IMR-90 (cell line): ENCODE measurements around the gene AGAP2. TPM values are rescaled to one million over a fixed set of nuclear protein-coding genes. Genes with fewer than 3 reads are reported as not detected.

Experiments used
- ATAC-seq: fragments of 200-7000 bp; cut with Tn5 transposase; 2 replicates; pipeline ENCODE4 v1.9.1; 2020; ENCODE audit warnings: low read depth, mild to moderate bottlenecking, moderate library complexity
- BruUV-seq: library from RNA; stranded (reverse); fragments of 400-500 nt; replicated peaks from 2 replicates; lab custom pipeline; 2021; lab: Mats Ljungman, UMichigan
- CTCF ChIA-PET: fragments of 300-600 bp; formaldehyde crosslinking; extraction: SDS; loops from one replicate; lab custom pipeline; 2021; ENCODE audit warnings: antibody characterized with exemption; lab: Yijun Ruan, JAX
- POLR2A ChIA-PET: fragments of 300-600 bp; sonication (Branson Sonifier 250); formaldehyde crosslinking; loops from one replicate; lab custom pipeline; 2022; ENCODE audit warnings: antibody characterized with exemption; ENCODE audit not compliant: unreplicated experiment; lab: Charles Lee
- DNase-seq: peaks from one replicate; pipeline ENCODE4 v3.0.0; 2013
- H2AFZ ChIP-seq: replicated peaks from 2 replicates; pipeline ENCODE3; 2013; ENCODE audit warnings: low read length, mild to moderate bottlenecking; ENCODE audit not compliant: poor library complexity
- H2AK5ac ChIP-seq: 2 replicates; pipeline ENCODE4 v1.6.1; 2013; ENCODE audit warnings: low read depth, low read length, inconsistent platforms
- H2AK9ac ChIP-seq: replicated peaks from 2 replicates; pipeline ENCODE3; 2013; ENCODE audit warnings: mild to moderate bottlenecking, low read depth, low read length, moderate library complexity; ENCODE audit not compliant: poor library complexity
- H2BK120ac ChIP-seq: 2 replicates; pipeline ENCODE4 v1.6.1; 2013; ENCODE audit warnings: low read depth, low read length, inconsistent platforms
- H2BK15ac ChIP-seq: 3 replicates; pipeline ENCODE4 v1.6.1; 2013; ENCODE audit warnings: low read depth, low read length, inconsistent platforms
- H2BK20ac ChIP-seq: 2 replicates; pipeline ENCODE4 v1.6.1; 2013; ENCODE audit warnings: low read depth, mild to moderate bottlenecking, inconsistent platforms, low read length, moderate library complexity
- H2BK5ac ChIP-seq: 2 replicates; pipeline ENCODE4 v1.6.1; 2013; ENCODE audit warnings: mild to moderate bottlenecking, low read depth, low read length, inconsistent platforms; ENCODE audit not compliant: poor library complexity, severe bottlenecking
- H3K14ac ChIP-seq: replicated peaks from 2 replicates; pipeline ENCODE4 v1.6.1; 2013; ENCODE audit warnings: low read depth, low read length, inconsistent platforms
- H3K18ac ChIP-seq: 2 replicates; pipeline ENCODE4 v1.6.1; 2013; ENCODE audit warnings: low read depth, low read length, control low read depth
- H3K23ac ChIP-seq: 2 replicates; pipeline ENCODE4 v1.6.1; 2013; ENCODE audit warnings: low read depth, low read length, inconsistent platforms
- H3K27ac ChIP-seq: 2 replicates; pipeline ENCODE4 v1.5.1; 2013; ENCODE audit warnings: mild to moderate bottlenecking, control low read depth, low read length; ENCODE audit not compliant: insufficient read depth
- H3K27me3 ChIP-seq: 2 replicates; pipeline ENCODE4 v1.6.1; 2013; ENCODE audit warnings: low read length; ENCODE audit not compliant: control insufficient read depth, insufficient read depth
- H3K36me3 ChIP-seq: 2 replicates; pipeline ENCODE4 v1.6.1; 2013; ENCODE audit warnings: low read length, mixed read lengths; ENCODE audit not compliant: control insufficient read depth, insufficient read depth
- H3K4ac ChIP-seq: 2 replicates; pipeline ENCODE4 v1.6.1; 2013; ENCODE audit warnings: low read depth, low read length, inconsistent platforms
- H3K4me1 ChIP-seq: 2 replicates; pipeline ENCODE4 v1.6.1; 2013; ENCODE audit warnings: low read length, mixed read lengths; ENCODE audit not compliant: control insufficient read depth, insufficient read depth
- H3K4me2 ChIP-seq: 2 replicates; pipeline ENCODE4 v1.6.1; 2013; ENCODE audit warnings: low read depth, mild to moderate bottlenecking, control low read depth, low read length, moderate library complexity
- H3K4me3 ChIP-seq: 2 replicates; pipeline ENCODE4 v1.5.1; 2013; ENCODE audit warnings: low read depth, mild to moderate bottlenecking, control low read depth, low read length, moderate library complexity; ENCODE audit not compliant: insufficient read depth
- H3K56ac ChIP-seq: 2 replicates; pipeline ENCODE4 v1.6.1; 2013; ENCODE audit warnings: low read length, inconsistent platforms; ENCODE audit not compliant: insufficient read depth; ENCODE audit errors: extremely low read depth
- H3K79me1 ChIP-seq, 2 experiments: 2 replicates each; pipeline ENCODE4 v1.6.1; 2013; ENCODE audit warnings: low read length in 2 of 2, inconsistent platforms in 1 of 2, low read depth in 1 of 2
- H3K9ac ChIP-seq: 2 replicates; pipeline ENCODE4 v1.6.1; 2013; ENCODE audit warnings: low read depth, low read length, control low read depth
- H3K9me1 ChIP-seq: 2 replicates; pipeline ENCODE4 v1.6.1; 2013; ENCODE audit warnings: low read length, inconsistent platforms; ENCODE audit not compliant: insufficient read depth
- H3K9me3 ChIP-seq: 2 replicates; pipeline ENCODE4 v1.6.1; 2013; ENCODE audit warnings: low read length; ENCODE audit not compliant: control insufficient read depth, insufficient read depth
- H4K20me1 ChIP-seq: 2 replicates; pipeline ENCODE4 v1.6.1; 2013; ENCODE audit warnings: low read length, inconsistent platforms; ENCODE audit not compliant: insufficient read depth
- H4K5ac ChIP-seq: 2 replicates; pipeline ENCODE4 v1.6.1; 2013; ENCODE audit warnings: mild to moderate bottlenecking, low read depth, low read length, control low read depth
- H4K8ac ChIP-seq, 2 experiments: 2 replicates each; pipeline ENCODE4 v1.6.1; 2013; ENCODE audit warnings: low read depth in 2 of 2, low read length in 2 of 2, control low read depth in 1 of 2, inconsistent platforms in 1 of 2
- H4K91ac ChIP-seq: 2 replicates; pipeline ENCODE4 v1.6.1; 2013; ENCODE audit warnings: low read depth, low read length, inconsistent platforms; ENCODE audit not compliant: insufficient read depth
- CEBPB ChIP-seq: IDR thresholded peaks from 2 replicates; pipeline ENCODE4 v1.6.1; 2012; ENCODE audit warnings: low read depth, low read length, improper control_type of control experiment
- CHD1 ChIP-seq: IDR thresholded peaks from 2 replicates; pipeline ENCODE4 v1.6.1; 2012; ENCODE audit warnings: low read depth, low read length, improper control_type of control experiment
- MAZ ChIP-seq: IDR thresholded peaks from 2 replicates; pipeline ENCODE4 v1.6.1; 2012; ENCODE audit warnings: low read depth, mild to moderate bottlenecking, low read length, improper control_type of control experiment, moderate library complexity, borderline replicate concordance
- MXI1 ChIP-seq: IDR thresholded peaks from 2 replicates; pipeline ENCODE4 v1.6.1; 2012; ENCODE audit warnings: low read depth, mild to moderate bottlenecking, low read length, moderate library complexity, borderline replicate concordance
- NFE2L2 ChIP-seq: fragments of 150-350 bp; IDR thresholded peaks from 2 replicates; pipeline ENCODE4 v1.6.1; 2016; ENCODE audit warnings: low read depth, mild to moderate bottlenecking, low read length
- POLR2A ChIP-seq: IDR thresholded peaks from 2 replicates; pipeline ENCODE4 v1.6.1; 2012; ENCODE audit warnings: mild to moderate bottlenecking, low read depth, low read length
- RAD21 ChIP-seq: IDR thresholded peaks from 2 replicates; pipeline ENCODE4 v1.6.1; 2012; ENCODE audit warnings: low read length, improper control_type of control experiment
- RCOR1 ChIP-seq: IDR thresholded peaks from 2 replicates; pipeline ENCODE4 v1.6.1; 2012; ENCODE audit warnings: mild to moderate bottlenecking, low read length, improper control_type of control experiment; ENCODE audit not compliant: insufficient replicate concordance
- RFX5 ChIP-seq: IDR thresholded peaks from 2 replicates; pipeline ENCODE4 v1.8.0; 2012; ENCODE audit warnings: low read depth, mild to moderate bottlenecking, low read length, moderate library complexity
- USF2 ChIP-seq: fragments of 150-350 bp; IDR thresholded peaks from 2 replicates; pipeline ENCODE4 v1.6.1; 2017; ENCODE audit warnings: mild to moderate bottlenecking, antibody characterized with exemption, low read length, low read depth
- WGBS, 2 experiments: methylation state at CpG; one replicate each; pipeline versions ENCODE4 v1.1.5 to v1.1.7; 2013; ENCODE audit warnings: missing lambda C conversion rate in 2 of 2; ENCODE audit not compliant: insufficient read length in 1 of 2; ENCODE audit errors: extremely low coverage in 2 of 2; 5-methylcytosine and 5-hydroxymethylcytosine counted together
- dilution Hi-C: fragments of 300-500 bp; cut with HindIII; formaldehyde crosslinking; loops from one replicate; pipeline ENCODE4 v1.14.3; 2018; ENCODE audit warnings: low sequenced_read_pairs; ENCODE audit not compliant: unreplicated experiment
- in situ Hi-C: fragments of 300-500 bp; cut with MboI; formaldehyde crosslinking; loops from 3 replicates; pipeline ENCODE4 v1.14.3; 2019; ENCODE audit warnings: low sequenced_read_pairs, inconsistent platforms, mixed read lengths
- intact Hi-C: fragments of 100-400 bp; cut with micrococcal nuclease; formaldehyde crosslinking; loops from 2 replicates; pipeline ENCODE4 v1.10.0; 2022
- polyA plus RNA-seq, 3 experiments: library from polyadenylated mRNA; depleted of rRNA; stranded (reverse); fragments of >200 nt; gene quantifications; 2 replicates each; pipeline ENCODE4 v1.2.3, GENCODE V29; 2012; ENCODE audit warnings: low replicate concordance in 1 of 3
- total RNA-seq: library from RNA; depleted of rRNA; stranded (reverse); fragments of >200 nt; gene quantifications from 2 replicates; pipeline ENCODE4 v1.2.3, GENCODE V29; 2012
- TF ChIP-seq, protein P1 (sequence below): fragments of 150-350 bp; IDR thresholded peaks from 2 replicates; pipeline ENCODE4 v1.6.1; 2016; ENCODE audit warnings: low read depth, mild to moderate bottlenecking, low read length, moderate library complexity, borderline replicate concordance
- TF ChIP-seq, protein P2 (sequence below): conservative IDR thresholded peaks from 2 replicates; pipeline ENCODE4 v1.5.1; 2012; ENCODE audit warnings: mild to moderate bottlenecking, low read depth, low read length, improper control_type of control experiment

Gene AGAP2
- total and polyA plus RNA-seq, 2 of the 4 experiments (the other 2 are of a cell fraction): 0.03 to 0.18 TPM

DNA sequence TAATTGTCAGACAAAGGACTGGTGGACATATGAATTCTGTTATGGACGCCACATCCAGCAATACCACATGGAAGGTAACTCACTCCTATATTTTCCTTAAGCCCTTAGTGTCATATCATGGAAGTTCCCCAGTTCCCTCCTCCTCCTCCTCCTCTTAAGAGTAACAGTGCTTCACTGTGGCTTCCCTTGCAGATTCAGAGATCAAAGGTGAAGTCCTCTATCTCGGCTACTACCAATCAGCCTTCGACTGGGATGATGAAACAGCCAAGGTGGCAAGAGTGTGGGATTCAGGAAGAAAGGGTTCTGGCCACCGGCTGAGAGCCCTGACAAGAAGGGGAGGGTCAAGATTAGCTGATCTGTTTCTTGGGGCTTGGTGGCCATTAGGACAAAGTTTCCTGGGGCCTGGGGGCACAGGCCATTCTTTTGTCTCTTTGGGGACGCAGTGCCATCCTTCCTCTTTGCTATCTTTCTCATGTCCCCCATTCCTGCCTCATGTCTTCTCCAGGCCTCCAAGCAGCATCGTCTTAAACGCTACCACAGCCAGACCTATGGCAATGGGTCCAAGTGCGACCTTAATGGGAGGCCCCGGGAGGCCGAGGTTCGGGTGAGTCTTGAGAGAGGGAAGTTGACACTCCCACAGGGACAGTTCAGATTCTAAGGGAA is 42.6 kb downstream of the AGAP2 start:
- no peak overlapping the region for H3K4ac ChIP-seq
- H2BK120ac ChIP-seq: no peak overlapping the region
- DNase-seq (no peak), ATAC-seq (no peak)
- 0 out of 2 replicates have a peak, but pooled peaks cover 3% of the 10 kb centered on the region for H3K4me1 ChIP-seq
- no TSS peak for BruUV-seq
- no peak overlapping the region for H2AFZ ChIP-seq
- dilution Hi-C loops (no loop called here), intact Hi-C loops (no loop called here), in situ Hi-C loops (no loop called here)
- H3K27ac ChIP-seq: no peak overlapping the region
- no peak overlapping the region for H3K18ac ChIP-seq
- no peak overlapping the region for H2BK15ac ChIP-seq
- peaks cover 17% of the 10 kb centered on the region for H3K36me3 ChIP-seq
- no peaks in the 10 kb centered on the region for H3K27me3 ChIP-seq
- H3K14ac ChIP-seq: no peak overlapping the region
- peaks cover 12 to 33% of the 10 kb centered on the region in 2 experiments for H3K79me1 ChIP-seq
- H3K9me3 ChIP-seq: no peaks in the 10 kb centered on the region
- H3K9me1 ChIP-seq: peaks cover 10% of the 10 kb centered on the region
- H2BK20ac ChIP-seq: no peak overlapping the region
- WGBS, 2 experiments: 100% methylated on average over 2 of the region's 11 CpGs; no CpG with 5 or more reads in 1 of the 2 experiments
- ChIA-PET CTCF (no interaction called here), POLR2A (no interaction called here)
- H3K56ac ChIP-seq: no peak overlapping the region
- no peak overlapping the region for H3K9ac ChIP-seq
- H4K5ac ChIP-seq: no peak overlapping the region
- no peak overlapping the region for H2BK5ac ChIP-seq
- H4K8ac ChIP-seq: no peak overlapping the region
- H3K4me3 ChIP-seq: no peak overlapping the region
- H2AK9ac ChIP-seq: no peak overlapping the region
- H4K91ac ChIP-seq: no peak overlapping the region
- no peak overlapping the region for H3K23ac ChIP-seq
- no peak overlapping the region for H2AK5ac ChIP-seq
- no peak overlapping the region for H3K4me2 ChIP-seq
- no peaks in the 10 kb centered on the region for H4K20me1 ChIP-seq
- no peak for TF ChIP-seq RAD21
- TF ChIP-seq, protein P1, sequence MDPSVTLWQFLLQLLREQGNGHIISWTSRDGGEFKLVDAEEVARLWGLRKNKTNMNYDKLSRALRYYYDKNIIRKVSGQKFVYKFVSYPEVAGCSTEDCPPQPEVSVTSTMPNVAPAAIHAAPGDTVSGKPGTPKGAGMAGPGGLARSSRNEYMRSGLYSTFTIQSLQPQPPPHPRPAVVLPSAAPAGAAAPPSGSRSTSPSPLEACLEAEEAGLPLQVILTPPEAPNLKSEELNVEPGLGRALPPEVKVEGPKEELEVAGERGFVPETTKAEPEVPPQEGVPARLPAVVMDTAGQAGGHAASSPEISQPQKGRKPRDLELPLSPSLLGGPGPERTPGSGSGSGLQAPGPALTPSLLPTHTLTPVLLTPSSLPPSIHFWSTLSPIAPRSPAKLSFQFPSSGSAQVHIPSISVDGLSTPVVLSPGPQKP: no peak
- TF ChIP-seq CEBPB: no peak
- TF ChIP-seq POLR2A: no peak
- TF ChIP-seq CHD1: no peak
- TF ChIP-seq MAZ: no peak
- TF ChIP-seq RFX5: no peak
- TF ChIP-seq USF2: no peak
- no peak for TF ChIP-seq RCOR1
- TF ChIP-seq, protein P2, sequence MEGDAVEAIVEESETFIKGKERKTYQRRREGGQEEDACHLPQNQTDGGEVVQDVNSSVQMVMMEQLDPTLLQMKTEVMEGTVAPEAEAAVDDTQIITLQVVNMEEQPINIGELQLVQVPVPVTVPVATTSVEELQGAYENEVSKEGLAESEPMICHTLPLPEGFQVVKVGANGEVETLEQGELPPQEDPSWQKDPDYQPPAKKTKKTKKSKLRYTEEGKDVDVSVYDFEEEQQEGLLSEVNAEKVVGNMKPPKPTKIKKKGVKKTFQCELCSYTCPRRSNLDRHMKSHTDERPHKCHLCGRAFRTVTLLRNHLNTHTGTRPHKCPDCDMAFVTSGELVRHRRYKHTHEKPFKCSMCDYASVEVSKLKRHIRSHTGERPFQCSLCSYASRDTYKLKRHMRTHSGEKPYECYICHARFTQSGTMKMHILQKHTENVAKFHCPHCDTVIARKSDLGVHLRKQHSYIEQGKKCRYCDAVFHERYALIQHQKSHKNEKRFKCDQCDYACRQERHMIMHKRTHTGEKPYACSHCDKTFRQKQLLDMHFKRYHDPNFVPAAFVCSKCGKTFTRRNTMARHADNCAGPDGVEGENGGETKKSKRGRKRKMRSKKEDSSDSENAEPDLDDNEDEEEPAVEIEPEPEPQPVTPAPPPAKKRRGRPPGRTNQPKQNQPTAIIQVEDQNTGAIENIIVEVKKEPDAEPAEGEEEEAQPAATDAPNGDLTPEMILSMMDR: no peak
- no peak for TF ChIP-seq NFE2L2
- TF ChIP-seq MXI1: no peak
